HEK293T (cell line): Measurements from ENCODE around the gene PRKCH.

ENCODE experiments used
- BHLHE40 ChIP-seq: fragments of 450-650 bp; IDR thresholded peaks from 2 replicates; pipeline ENCODE4 v1.6.1; 2016; ENCODE audit warnings: mild to moderate bottlenecking, moderate library complexity, borderline replicate concordance
- FOXK2 ChIP-seq: fragments of 450-650 bp; IDR thresholded peaks from 2 replicates; pipeline ENCODE4 v1.6.1; 2016; ENCODE audit warnings: mild to moderate bottlenecking
- L3MBTL2 ChIP-seq: fragments of 450-650 bp; conservative IDR thresholded peaks from 2 replicates; pipeline ENCODE4 v1.6.1; 2016; ENCODE audit warnings: mild to moderate bottlenecking
- NFRKB ChIP-seq: fragments of 450-650 bp; IDR thresholded peaks from 2 replicates; pipeline ENCODE4 v1.6.1; 2016; ENCODE audit warnings: mild to moderate bottlenecking, moderate library complexity

GRCh38 chr14:61504901-61505300 is 183.5 kb downstream of the PRKCH start:
- TF ChIP-seq NFRKB (no peak), L3MBTL2 (no peak), BHLHE40 (no peak), FOXK2 (no peak)
